Peyer's patch (tissue), 4 donors: ENCODE results near the gene SURF2.

Experiments
- CTCF ChIP-seq, 6 experiments: fragments of 450-650 bp in 4 of 6; fragments of 200-600 bp in 2 of 6; sonication (generic) in 1 of 6; IDR thresholded peaks; one replicate each; pipeline ENCODE4 v1.5.1; 2017 to 2019; ENCODE audit warnings: antibody characterized with exemption in 6 of 6, mild to moderate bottlenecking in 3 of 6, moderate library complexity in 1 of 6
- POLR2A ChIP-seq, 2 donors: fragments of 450-650 bp; IDR thresholded peaks; one replicate each; pipeline ENCODE4 v1.5.1; 2017; ENCODE audit warnings: antibody characterized with exemption in 2 of 2, mild to moderate bottlenecking in 2 of 2, moderate library complexity in 2 of 2

GRCh38 chr9:133323991-133324703, 32.2 kb upstream of the SURF2 start:
- TF ChIP-seq CTCF (IDR thresholded peaks at IDR 0.05) (no peak), POLR2A (IDR thresholded peaks at IDR 0.05) (no peak)
